Mesendoderm (in vitro differentiated cells): ENCODE results near the gene CALD1.
A peak's percentile ranks its signal among the peaks of the same experiment; 100 is the strongest.

Experiments used
- DNase-seq: peaks from one replicate; pipeline ENCODE4 v3.0.0; 2013
- H2AK5ac ChIP-seq: 2 replicates; pipeline ENCODE4 v1.6.1; 2013; ENCODE audit warnings: low read length, inconsistent platforms
- H2BK120ac ChIP-seq: 2 replicates; pipeline ENCODE4 v1.6.1; 2013; ENCODE audit warnings: low read depth, mild to moderate bottlenecking, low read length, moderate library complexity, mixed read lengths
- H2BK15ac ChIP-seq: replicated peaks from 2 replicates; pipeline ENCODE4 v1.6.1; 2013; ENCODE audit warnings: low read depth, mild to moderate bottlenecking, moderate library complexity
- H2BK5ac ChIP-seq: 2 replicates; pipeline ENCODE4 v1.6.1; 2013; ENCODE audit warnings: low read length, inconsistent platforms
- H3K18ac ChIP-seq: 2 replicates; pipeline ENCODE4 v1.6.1; 2013; ENCODE audit warnings: mild to moderate bottlenecking, low read length, mixed read lengths
- H3K23ac ChIP-seq: one replicate; pipeline ENCODE4 v1.6.1; 2013; ENCODE audit warnings: low read length
- H3K27ac ChIP-seq: 2 replicates; pipeline ENCODE4 v1.5.1; 2013; ENCODE audit warnings: low read depth, mild to moderate bottlenecking, inconsistent platforms, low read length, moderate library complexity
- H3K27me3 ChIP-seq: 2 replicates; pipeline ENCODE4 v1.6.1; 2013; ENCODE audit warnings: low read length, control low read depth, mild to moderate bottlenecking, inconsistent platforms; ENCODE audit not compliant: insufficient read depth, poor library complexity
- H3K36me3 ChIP-seq: 2 replicates; pipeline ENCODE4 v1.6.1; 2013; ENCODE audit warnings: low read length, inconsistent platforms; ENCODE audit not compliant: control insufficient read depth, insufficient read depth
- H3K4ac ChIP-seq: one replicate; pipeline ENCODE4 v1.6.1; 2013; ENCODE audit warnings: low read depth, mild to moderate bottlenecking, low read length, moderate library complexity
- H3K4me1 ChIP-seq: 2 replicates; pipeline ENCODE4 v1.6.1; 2013; ENCODE audit warnings: low read depth, low read length, inconsistent platforms; ENCODE audit not compliant: control insufficient read depth
- H3K4me2 ChIP-seq: 2 replicates; pipeline ENCODE4 v1.6.1; 2013; ENCODE audit warnings: low read length
- H3K4me3 ChIP-seq: 2 replicates; pipeline ENCODE4 v1.5.1; 2013; ENCODE audit warnings: mild to moderate bottlenecking, low read length
- H3K56ac ChIP-seq: one replicate; pipeline ENCODE4 v1.6.1; 2013; ENCODE audit warnings: low read length
- H3K79me1 ChIP-seq: 2 replicates; pipeline ENCODE4 v1.6.1; 2013; ENCODE audit warnings: low read length, inconsistent platforms
- H3K79me2 ChIP-seq: 2 replicates; pipeline ENCODE4 v1.6.1; 2013; ENCODE audit warnings: mild to moderate bottlenecking, low read length; ENCODE audit not compliant: control insufficient read depth, insufficient read depth
- H3K9ac ChIP-seq: 2 replicates; pipeline ENCODE4 v1.6.1; 2013; ENCODE audit warnings: low read length, inconsistent platforms
- H4K5ac ChIP-seq: one replicate; pipeline ENCODE4 v1.6.1; 2013; ENCODE audit warnings: low read length
- H4K8ac ChIP-seq: one replicate; pipeline ENCODE4 v1.6.1; 2013; ENCODE audit warnings: low read depth, mild to moderate bottlenecking, control low read depth, low read length, moderate library complexity
- WGBS: extraction: QIAGEN DNeasy Blood & Tissue Kit; methylation state at CpG from one replicate; pipeline ENCODE4 v1.1.7; 2013; ENCODE audit warnings: low lambda C conversion rate, missing lambda C conversion rate; ENCODE audit not compliant: insufficient coverage; ENCODE audit errors: extremely low coverage; 5-methylcytosine and 5-hydroxymethylcytosine counted together

The CALD1 gene

GRCh38 chr7:134874407-134874806 is 95.0 kb downstream of the CALD1 start:
- Histone ChIP-seq H2BK15ac (no peak overlapping the region), H3K56ac (no peak overlapping the region), H3K4me2 (no peak overlapping the region), H3K4ac (no peak overlapping the region), H3K27ac (no peak overlapping the region), H3K4me1 (no peaks in the 10 kb centered on the region), H3K23ac (no peak overlapping the region), H3K27me3 (no peaks in the 10 kb centered on the region), H3K36me3 (no peaks in the 10 kb centered on the region), H3K18ac (no peak overlapping the region), H3K79me2 (peaks cover 4% of the 10 kb centered on the region), H4K5ac (no peak overlapping the region), H3K4me3 (no peak overlapping the region), H2BK120ac (no peak overlapping the region), H2AK5ac (no peak overlapping the region), H3K9ac (no peak overlapping the region), H3K79me1 (peaks cover 4% of the 10 kb centered on the region), H4K8ac (no peak overlapping the region), H2BK5ac (no peak overlapping the region)
- WGBS: no CpG with 5 or more reads among the region's 5 CpGs
- DNase-seq: no peak

GRCh38 chr7:134875867-134876266 is 96.4 kb downstream of the CALD1 start:
- H3K4ac ChIP-seq: no peak overlapping the region
- H3K79me2 ChIP-seq: peaks cover 2% of the 10 kb centered on the region
- no peaks in the 10 kb centered on the region for H3K27me3 ChIP-seq
- H3K9ac ChIP-seq: no peak overlapping the region
- H3K23ac ChIP-seq: no peak overlapping the region
- DNase-seq: no peak
- WGBS: no CpG with 5 or more reads among the region's 5 CpGs
- no peak overlapping the region for H4K5ac ChIP-seq
- H3K4me3 ChIP-seq: no peak overlapping the region
- no peaks in the 10 kb centered on the region for H3K4me1 ChIP-seq
- H2AK5ac ChIP-seq: no peak overlapping the region
- no peaks in the 10 kb centered on the region for H3K36me3 ChIP-seq
- H2BK15ac ChIP-seq: no peak overlapping the region
- no peak overlapping the region for H4K8ac ChIP-seq
- no peak overlapping the region for H3K18ac ChIP-seq
- no peak overlapping the region for H3K27ac ChIP-seq
- no peak overlapping the region for H3K4me2 ChIP-seq
- no peak overlapping the region for H2BK5ac ChIP-seq
- no peak overlapping the region for H2BK120ac ChIP-seq
- H3K79me1 ChIP-seq: peaks cover 4% of the 10 kb centered on the region
- no peak overlapping the region for H3K56ac ChIP-seq

DNA sequence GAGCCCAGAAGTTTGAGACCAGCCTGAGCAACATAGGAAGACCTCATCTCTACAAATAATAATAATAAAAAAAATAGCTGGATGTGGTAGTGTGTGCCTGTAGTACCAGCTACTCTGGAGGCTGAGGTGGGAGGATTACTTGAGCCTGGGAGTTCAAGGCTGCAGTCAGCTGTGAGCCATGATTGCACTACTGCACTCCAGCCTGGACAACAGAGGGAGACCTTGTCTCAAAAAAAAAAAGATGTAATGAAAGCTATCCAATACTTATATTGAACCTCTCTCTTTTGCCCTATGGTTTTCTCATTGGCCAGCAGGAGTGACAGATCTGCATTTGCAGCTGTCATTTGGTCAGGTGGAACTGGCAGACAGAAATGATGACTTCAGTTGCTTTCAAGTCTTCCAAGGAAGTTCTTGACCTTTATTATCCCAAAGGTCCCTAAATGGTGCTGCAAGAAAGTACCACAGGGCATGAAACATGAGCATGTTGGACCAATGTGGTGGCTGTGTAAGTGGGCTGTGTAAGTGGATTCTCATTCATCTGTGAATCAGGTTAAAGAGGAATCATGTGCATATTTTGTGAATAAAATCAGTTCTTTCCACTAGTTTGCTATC is 99.4 kb downstream of the CALD1 start:
- no peak for DNase-seq
- Histone ChIP-seq H4K8ac (no peak overlapping the region), H3K23ac (no peak overlapping the region), H3K79me2 (no peaks in the 10 kb centered on the region), H3K56ac (no peak overlapping the region), H2BK120ac (no peak overlapping the region), H3K36me3 (no peaks in the 10 kb centered on the region), H2BK5ac (no peak overlapping the region), H3K9ac (no peak overlapping the region), H3K4me1 (peaks cover 1% of the 10 kb centered on the region), H3K27me3 (no peaks in the 10 kb centered on the region), H3K4me3 (no peak overlapping the region), H3K4ac (no peak overlapping the region), H3K18ac (no peak overlapping the region), H3K4me2 (no peak overlapping the region), H3K27ac (no peak overlapping the region), H4K5ac (no peak overlapping the region), H2AK5ac (no peak overlapping the region), H2BK15ac (no peak overlapping the region), H3K79me1 (peaks cover 4% of the 10 kb centered on the region)

- WGBS: no CpG with 5 or more reads among the region's 4 CpGs
- Histone ChIP-seq H3K9ac (no peak overlapping the region), H3K23ac (no peak overlapping the region), H2BK120ac (no peak overlapping the region), H4K8ac (no peak overlapping the region), H3K4me1 (peaks cover 1% of the 10 kb centered on the region), H3K36me3 (no peaks in the 10 kb centered on the region), H3K4ac (no peak overlapping the region), H3K4me3 (no peak overlapping the region), H3K79me2 (no peaks in the 10 kb centered on the region), H4K5ac (no peak overlapping the region), H3K27ac (no peak overlapping the region), H3K18ac (no peak overlapping the region), H3K27me3 (no peaks in the 10 kb centered on the region), H2BK5ac (no peak overlapping the region), H2AK5ac (no peak overlapping the region), H3K79me1 (peaks cover 4% of the 10 kb centered on the region), H3K56ac (no peak overlapping the region), H2BK15ac (no peak overlapping the region), H3K4me2 (no peak overlapping the region)
- no peak for DNase-seq
Observed at GRCh38 chr7:134879815-134880475, 100.5 kb downstream of the CALD1 start.

DNA sequence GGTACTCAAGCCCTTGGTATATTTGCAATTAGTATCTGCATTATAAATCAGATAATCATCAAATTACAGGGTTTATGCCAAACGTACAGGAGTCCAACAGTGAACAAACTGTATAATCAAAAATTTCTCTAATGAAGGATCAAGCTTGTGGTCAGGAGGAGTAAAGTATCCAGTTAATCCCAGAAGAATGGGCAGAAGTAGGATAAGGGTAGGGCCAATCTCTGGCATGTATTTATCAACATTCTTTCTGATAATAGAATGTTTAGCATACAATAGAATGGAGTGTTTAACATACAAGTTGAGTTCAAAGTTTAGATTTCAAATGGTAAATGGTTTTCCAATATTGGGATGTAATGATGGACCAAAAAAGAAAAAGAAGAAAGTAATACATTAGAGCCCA is 103.0 kb downstream of the CALD1 start:
- no peak overlapping the region for H3K4me2 ChIP-seq
- DNase-seq: peak; percentile 78
- no peak overlapping the region for H3K23ac ChIP-seq
- H3K4me1 ChIP-seq: peaks cover 5% of the 10 kb centered on the region
- no peak overlapping the region for H2AK5ac ChIP-seq
- no peaks in the 10 kb centered on the region for H3K36me3 ChIP-seq
- peaks cover 6% of the 10 kb centered on the region for H3K79me1 ChIP-seq
- H2BK120ac ChIP-seq: no peak overlapping the region
- WGBS: no CpG with 5 or more reads among the region's 1 CpG
- no peak overlapping the region for H2BK5ac ChIP-seq
- H3K18ac ChIP-seq: no peak overlapping the region
- no peak overlapping the region for H3K9ac ChIP-seq
- H3K27me3 ChIP-seq: no peaks in the 10 kb centered on the region
- H3K4ac ChIP-seq: no peak overlapping the region
- no peak overlapping the region for H2BK15ac ChIP-seq
- H3K27ac ChIP-seq: no peak overlapping the region
- peaks cover 1% of the 10 kb centered on the region for H3K79me2 ChIP-seq
- no peak overlapping the region for H3K4me3 ChIP-seq
- no peak overlapping the region for H4K5ac ChIP-seq
- H4K8ac ChIP-seq: no peak overlapping the region
- no peak overlapping the region for H3K56ac ChIP-seq

- Histone ChIP-seq H3K4me2 (no peak overlapping the region), H3K56ac (no peak overlapping the region), H2AK5ac (no peak overlapping the region), H2BK5ac (no peak overlapping the region), H3K9ac (no peak overlapping the region), H4K8ac (no peak overlapping the region), H3K36me3 (no peaks in the 10 kb centered on the region), H3K79me2 (peaks cover 4% of the 10 kb centered on the region), H3K4ac (no peak overlapping the region), H2BK15ac (no peak overlapping the region), H2BK120ac (no peak overlapping the region), H3K18ac (no peak overlapping the region), H3K4me1 (peaks cover 9% of the 10 kb centered on the region), H3K27me3 (no peaks in the 10 kb centered on the region), H3K27ac (no peak overlapping the region), H3K79me1 (peaks cover 6% of the 10 kb centered on the region), H4K5ac (no peak overlapping the region), H3K23ac (no peak overlapping the region), H3K4me3 (no peak overlapping the region)
- WGBS: no CpG with 5 or more reads among the region's 1 CpG
- DNase-seq: peak; percentile 55
Observed at GRCh38 chr7:134885967-134886352, 106.5 kb downstream of the CALD1 start.
